Measurements from ENCODE around the gene VPS37B.

DNA sequence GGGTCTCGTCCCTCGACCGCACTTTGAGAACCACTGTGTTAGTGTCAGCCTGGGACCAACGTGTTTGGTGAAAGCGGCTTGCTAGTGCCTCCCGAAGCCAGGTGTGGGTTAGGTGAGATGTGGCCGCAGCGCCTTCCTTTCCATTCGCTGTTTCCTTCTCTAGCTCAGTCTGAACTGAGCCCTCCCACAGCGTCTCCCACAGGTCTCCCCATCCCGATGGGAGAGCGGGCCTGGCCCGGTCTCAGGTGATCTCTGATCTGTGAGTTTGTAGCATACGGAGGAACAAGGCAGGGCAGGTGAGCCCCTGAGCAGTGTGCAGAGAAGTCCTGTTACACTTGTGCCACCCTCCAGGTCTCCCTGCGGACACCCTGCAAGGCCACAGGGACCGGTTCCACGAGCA is 41.4 kb downstream of the VPS37B start:
- TF ChIP-seq SUZ12 (IDR thresholded peaks at IDR 0.05; ENCODE audit: low read length) (no peak), EZH2 (IDR thresholded peaks at IDR 0.05; ENCODE audit: low read depth, low read length, severe bottlenecking) (no peak), POLR2AphosphoS5 (IDR thresholded peaks at IDR 0.05; ENCODE audit: low read depth, low read length) (no peak), CHD1 (IDR thresholded peaks at IDR 0.05; ENCODE audit: low read depth, low read length) (no peak), CEBPB (IDR thresholded peaks at IDR 0.05; ENCODE audit: low read depth, low read length) (no peak), MAFK (IDR thresholded peaks at IDR 0.05; ENCODE audit: low read depth, low read length) (no peak)
- TF ChIP-seq, protein P1, sequence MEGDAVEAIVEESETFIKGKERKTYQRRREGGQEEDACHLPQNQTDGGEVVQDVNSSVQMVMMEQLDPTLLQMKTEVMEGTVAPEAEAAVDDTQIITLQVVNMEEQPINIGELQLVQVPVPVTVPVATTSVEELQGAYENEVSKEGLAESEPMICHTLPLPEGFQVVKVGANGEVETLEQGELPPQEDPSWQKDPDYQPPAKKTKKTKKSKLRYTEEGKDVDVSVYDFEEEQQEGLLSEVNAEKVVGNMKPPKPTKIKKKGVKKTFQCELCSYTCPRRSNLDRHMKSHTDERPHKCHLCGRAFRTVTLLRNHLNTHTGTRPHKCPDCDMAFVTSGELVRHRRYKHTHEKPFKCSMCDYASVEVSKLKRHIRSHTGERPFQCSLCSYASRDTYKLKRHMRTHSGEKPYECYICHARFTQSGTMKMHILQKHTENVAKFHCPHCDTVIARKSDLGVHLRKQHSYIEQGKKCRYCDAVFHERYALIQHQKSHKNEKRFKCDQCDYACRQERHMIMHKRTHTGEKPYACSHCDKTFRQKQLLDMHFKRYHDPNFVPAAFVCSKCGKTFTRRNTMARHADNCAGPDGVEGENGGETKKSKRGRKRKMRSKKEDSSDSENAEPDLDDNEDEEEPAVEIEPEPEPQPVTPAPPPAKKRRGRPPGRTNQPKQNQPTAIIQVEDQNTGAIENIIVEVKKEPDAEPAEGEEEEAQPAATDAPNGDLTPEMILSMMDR (IDR thresholded peaks at IDR 0.05; ENCODE audit: control extremely low read depth in 1 of 3, insufficient read depth in 1 of 3, low read depth in 1 of 3, low read length in 3 of 3): no peak
- TF ChIP-seq, protein P2, sequence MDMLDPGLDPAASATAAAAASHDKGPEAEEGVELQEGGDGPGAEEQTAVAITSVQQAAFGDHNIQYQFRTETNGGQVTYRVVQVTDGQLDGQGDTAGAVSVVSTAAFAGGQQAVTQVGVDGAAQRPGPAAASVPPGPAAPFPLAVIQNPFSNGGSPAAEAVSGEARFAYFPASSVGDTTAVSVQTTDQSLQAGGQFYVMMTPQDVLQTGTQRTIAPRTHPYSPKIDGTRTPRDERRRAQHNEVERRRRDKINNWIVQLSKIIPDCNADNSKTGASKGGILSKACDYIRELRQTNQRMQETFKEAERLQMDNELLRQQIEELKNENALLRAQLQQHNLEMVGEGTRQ (IDR thresholded peaks at IDR 0.05; ENCODE audit: low read length): no peak

All from H1 (cell line).